HG03442 (cell line): Measurements from ENCODE around the gene PIK3R5.
A peak's percentile ranks its signal among the peaks of the same experiment; 100 is the strongest.

ENCODE experiments used
- ATAC-seq: cut with Tn5 transposase; IDR thresholded peaks from one replicate; pipeline ENCODE4 v1.9.1; 2021; ENCODE audit warnings: mild to moderate bottlenecking, moderate library complexity; ENCODE audit not compliant: unreplicated experiment

The PIK3R5 gene

DNA sequence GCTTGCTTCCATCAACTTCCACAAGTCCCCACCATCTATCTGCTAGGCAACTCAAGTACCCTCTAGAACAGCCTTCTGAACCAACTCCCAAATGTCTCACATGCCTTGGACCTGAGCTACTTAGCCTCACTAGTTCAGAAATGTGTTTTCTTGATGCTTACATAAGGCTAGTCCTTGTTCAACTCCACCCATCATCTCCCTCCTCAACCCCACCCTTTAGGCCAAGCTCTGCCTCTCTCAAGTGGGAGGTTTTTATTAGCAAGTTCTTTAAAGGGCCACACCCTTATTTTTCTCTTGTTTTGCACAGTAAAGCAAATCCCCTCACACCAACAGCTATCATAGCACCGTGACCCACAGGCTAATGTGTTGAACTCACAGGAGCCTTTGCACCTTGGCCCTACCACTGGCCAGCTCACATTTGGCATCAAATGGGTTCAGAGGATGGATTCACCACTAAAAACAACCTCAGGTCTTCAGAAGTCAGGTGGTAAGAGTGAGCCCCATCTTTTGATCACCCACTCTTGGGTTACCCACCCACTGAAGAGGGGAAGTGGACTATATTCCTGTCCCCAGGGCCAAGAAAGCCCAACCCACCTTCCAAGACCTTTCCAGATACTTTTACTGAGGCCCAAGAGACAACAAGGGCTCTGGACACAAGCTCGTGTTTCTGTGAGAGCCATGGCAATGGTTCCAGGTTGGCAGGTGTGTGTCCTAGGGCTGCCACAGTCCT lies 12.2 kb downstream of the PIK3R5 start:
- ATAC-seq = no peak

DNA sequence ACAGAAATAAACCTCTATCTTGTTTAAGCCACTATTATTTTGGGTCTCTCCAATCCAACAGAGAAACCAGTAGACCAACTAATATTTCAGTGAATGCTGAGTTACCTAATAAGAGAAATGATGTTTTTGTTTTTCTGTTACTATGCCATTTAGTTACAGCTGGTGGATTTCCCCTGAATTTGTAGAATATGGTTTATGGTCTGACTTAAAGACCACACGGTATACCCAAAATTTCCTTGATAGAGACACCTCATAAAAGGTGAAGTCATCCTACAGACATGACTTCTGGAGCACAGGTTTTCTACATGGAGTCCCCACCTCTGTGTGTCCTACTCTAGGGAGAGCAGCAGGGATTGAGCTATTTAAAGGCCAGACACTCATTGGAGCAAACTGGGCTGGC lies 13.3 kb downstream of the PIK3R5 start:
- no peak for ATAC-seq

DNA sequence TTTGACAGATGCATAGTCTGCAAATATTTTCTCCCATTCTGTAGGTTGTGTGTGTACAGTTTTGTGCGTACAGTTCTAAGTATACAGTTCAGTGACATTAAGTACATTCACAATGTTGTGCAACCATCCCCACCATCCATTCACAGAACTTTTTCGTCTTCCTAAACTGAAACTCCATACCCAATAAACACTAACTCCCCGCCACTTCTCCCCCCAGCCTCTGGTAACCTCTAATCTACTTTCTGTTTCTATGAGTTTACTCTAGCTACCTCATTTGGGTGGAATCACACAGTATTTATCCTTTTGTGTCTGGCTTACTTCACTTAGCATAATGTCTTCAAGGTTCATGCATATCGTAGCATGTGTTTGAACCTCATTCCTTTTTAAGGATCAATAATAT lies 14.3 kb downstream of the PIK3R5 start:
- no peak for ATAC-seq

DNA sequence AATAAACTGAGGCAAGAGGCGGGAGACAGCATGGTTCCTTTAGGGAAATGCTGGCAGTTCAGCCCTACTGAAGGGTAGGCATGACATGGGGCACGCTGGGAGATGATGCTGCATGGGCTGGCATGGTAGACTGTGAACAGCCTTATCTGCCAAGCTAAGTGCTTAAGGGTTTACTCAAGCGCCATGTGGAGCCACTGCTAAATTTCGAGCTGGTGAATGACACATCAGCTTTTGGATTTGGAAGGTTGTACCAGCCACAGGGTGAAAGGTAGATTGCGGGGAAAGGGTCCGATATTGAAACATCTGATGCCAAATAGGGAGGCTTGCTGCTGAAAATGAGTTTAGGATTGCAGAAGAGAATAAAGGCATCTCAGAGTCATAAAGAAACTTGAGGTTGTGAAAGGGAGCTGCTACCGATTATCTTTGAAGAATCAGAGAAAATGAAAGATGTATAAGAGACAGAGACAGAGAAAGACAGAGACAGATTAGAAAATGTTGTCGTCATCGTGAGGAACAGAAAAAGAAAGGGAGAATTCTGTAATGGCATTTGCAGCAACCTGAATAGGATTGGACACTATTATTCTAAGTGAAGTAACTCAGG lies 16.3 kb downstream of the PIK3R5 start:
- peak; percentile 43 for ATAC-seq

DNA sequence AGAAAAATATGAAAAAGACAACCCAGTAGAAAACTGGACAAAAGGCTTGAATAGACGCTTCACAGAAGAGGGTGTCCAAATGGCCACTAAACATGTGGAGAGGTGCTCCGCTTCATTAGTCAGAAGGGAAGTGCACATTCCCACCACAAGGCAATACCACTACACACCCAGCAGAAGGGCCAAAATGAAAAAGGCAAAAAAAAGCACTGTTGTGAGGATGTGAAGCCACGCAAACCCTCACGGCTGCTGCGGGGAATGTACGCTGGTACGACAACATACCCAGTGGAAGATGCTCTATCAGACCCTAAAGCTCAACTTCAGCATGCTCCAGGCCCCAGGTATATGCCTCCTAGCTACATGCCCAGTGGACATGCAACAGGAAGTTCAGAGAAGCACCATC lies 17.0 kb downstream of the PIK3R5 start:
- no peak for ATAC-seq

DNA sequence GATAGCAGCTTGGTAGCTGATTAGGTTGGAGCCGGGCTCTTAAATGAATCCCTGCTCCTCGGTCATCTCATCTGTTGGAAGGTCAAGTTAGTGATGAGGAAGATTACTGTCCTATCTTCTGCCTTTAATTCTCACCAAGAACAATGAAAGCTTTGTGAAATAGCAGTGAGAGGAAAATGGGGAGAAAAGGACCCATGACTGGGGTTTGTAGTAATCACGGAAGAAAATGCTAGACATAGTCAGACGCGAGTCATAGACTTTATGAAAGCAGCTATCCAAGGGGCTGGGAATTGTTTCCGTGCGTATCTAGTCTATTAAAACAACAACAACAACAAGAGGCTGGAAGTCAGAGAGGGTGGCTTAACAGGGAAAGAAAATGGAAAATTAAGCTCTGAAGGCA lies 18.3 kb downstream of the PIK3R5 start:
- no peak for ATAC-seq

DNA sequence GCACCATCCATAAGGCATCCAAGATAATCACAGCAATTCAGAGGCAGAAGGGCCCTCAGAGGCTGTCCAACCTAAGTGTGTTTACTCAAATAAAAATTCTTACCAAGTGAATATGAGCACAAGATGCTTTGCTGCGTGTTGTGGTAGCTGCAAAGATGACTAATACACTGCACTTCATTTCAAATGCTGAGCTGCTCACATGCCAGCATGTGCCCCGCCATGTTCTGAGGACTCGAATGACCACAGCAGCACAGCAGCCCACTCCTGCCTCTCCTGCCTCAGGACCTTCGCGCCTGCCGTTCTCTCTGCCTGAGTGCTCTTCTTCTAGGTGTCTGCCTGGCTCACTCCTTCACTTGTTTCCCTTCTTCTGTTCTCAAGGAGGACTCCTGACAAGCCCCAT lies 19.0 kb downstream of the PIK3R5 start:
- no peak for ATAC-seq

DNA sequence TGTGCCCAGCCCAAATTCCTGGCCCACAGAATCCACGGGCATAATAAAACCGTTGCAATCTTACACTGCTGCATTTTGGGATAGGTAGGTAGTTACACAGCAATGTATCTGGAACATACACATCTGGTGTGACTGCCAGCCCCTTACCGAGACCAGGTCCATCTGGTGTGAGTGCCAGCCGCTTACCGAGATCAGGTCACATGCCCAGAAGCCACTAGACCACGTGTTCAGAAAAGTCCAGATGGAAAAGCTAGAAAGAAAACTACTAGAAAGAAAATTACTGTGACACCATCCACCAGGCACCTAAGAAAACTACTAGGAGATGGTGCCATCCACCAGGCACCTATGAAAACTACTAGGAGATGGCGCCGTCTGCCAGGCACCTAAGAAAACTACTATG lies 19.4 kb downstream of the PIK3R5 start:
- no peak for ATAC-seq

DNA sequence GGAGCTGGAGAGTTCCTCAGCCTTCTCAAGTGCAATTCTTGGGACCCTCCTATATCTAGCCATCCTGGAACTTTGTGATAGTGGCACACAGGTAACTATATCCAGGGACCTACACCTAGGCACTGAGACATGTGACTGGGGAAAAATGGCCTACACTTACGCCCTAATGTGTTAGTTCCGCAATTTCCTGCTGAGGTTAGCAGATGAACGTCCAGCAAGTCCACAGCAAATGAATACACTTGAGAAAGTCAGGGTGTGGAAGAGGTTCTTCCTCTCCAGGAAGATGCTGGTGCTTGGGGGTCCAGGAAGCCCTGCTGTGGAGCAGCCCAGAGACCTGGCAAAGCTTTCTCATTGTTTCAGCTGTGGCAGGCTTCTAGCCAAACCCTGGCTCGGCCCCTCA lies 20.8 kb downstream of the PIK3R5 start:
- ATAC-seq = no peak

DNA sequence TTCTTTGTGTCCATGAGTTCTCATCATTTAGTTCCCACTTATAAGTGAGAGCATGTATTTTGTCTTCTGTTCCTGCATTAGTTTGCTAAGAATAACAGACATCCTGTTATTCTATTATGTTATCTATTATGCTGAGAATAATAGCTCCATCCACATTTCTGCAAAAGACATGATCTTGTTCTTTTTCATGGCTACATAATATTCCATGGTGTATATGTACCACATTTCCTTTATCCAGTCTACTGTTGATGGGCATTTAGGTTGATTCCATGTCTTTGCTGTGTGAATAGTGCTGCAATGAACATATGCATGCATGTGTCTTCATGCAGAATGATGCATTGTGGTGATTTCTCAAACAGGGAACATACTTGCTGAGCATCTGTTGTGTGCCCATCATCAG lies 21.4 kb downstream of the PIK3R5 start:
- ATAC-seq = no peak

DNA sequence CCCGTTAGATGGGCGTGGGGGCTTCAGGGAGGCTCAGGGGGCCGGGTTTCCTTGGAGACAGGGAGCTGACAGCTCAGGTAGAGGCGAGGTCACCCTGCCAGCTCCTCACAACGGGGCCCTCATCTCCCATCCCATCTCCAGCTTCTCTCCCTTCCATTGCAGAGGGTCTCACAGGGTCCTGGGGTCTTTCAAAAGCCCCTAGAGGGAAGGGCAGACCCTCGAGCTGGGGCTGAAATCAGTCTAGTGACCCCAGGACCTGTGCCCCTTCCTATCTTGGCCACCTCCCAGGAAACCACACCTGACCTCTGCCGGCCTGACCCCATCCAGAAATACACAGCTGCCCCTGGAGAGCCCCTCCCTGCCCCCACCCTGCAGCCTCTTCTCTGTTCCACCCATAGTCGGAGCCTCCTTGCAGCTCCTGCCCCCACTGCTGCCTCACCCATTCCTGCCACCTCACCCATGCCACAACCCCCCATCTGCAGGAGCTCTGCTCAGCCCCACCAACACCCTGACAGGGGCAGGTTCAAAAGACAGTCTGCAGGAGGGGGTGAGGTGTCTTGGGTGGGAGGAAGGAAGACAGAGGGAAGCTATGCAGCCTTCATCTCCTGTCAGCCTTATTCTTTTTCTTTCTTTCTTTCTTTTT lies 23.4 kb downstream of the PIK3R5 start:
- no peak for ATAC-seq

DNA sequence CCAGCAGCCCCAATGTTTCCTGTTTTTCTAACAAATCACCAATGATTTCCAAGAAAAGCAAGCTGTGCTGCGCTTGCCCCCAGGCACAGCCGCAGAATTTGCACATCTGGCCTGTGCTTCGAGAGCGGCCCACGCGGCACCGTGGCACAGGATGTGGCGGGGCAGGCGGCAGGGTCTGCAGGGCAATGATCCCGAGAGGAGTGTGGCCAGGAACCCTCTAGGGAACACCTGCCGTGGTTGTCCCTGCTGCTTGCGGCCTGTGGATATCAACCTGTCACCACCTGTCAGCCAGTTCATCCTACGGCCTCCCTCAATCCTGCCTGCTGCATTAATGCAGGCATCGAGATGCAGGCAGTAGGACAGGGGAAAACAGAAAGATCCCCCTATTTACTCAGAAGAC lies 24.0 kb downstream of the PIK3R5 start:
- peak; percentile 43 for ATAC-seq

DNA sequence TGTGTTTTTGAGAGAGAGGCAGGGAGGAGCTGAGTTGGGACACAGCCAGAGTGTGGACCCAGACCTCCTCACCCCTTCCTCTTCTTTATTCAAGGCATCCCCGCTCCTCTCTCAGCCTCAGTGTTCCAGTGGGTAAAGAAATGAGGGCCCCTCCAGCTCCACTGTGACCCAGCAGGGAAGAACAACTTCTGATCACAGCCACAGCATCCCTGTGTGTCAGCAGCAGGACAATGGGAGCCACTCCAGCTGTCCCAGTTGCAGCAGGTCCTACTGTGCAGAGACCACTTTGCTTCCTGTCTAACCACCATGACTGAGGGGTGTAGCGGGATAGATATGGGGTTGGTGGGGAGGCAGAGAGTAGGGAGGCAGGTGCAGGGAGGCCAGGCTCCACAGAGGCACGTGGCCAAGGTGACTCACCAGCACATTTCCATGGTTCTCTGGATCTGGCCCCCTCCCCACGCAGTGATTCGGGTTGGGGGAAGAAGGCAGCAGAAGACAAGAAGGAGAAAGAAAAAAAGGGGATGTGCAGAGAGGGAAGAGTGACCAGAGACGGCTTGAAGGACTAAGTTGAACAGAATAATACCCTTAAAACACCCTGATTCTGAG lies 24.5 kb downstream of the PIK3R5 start:
- no peak for ATAC-seq

DNA sequence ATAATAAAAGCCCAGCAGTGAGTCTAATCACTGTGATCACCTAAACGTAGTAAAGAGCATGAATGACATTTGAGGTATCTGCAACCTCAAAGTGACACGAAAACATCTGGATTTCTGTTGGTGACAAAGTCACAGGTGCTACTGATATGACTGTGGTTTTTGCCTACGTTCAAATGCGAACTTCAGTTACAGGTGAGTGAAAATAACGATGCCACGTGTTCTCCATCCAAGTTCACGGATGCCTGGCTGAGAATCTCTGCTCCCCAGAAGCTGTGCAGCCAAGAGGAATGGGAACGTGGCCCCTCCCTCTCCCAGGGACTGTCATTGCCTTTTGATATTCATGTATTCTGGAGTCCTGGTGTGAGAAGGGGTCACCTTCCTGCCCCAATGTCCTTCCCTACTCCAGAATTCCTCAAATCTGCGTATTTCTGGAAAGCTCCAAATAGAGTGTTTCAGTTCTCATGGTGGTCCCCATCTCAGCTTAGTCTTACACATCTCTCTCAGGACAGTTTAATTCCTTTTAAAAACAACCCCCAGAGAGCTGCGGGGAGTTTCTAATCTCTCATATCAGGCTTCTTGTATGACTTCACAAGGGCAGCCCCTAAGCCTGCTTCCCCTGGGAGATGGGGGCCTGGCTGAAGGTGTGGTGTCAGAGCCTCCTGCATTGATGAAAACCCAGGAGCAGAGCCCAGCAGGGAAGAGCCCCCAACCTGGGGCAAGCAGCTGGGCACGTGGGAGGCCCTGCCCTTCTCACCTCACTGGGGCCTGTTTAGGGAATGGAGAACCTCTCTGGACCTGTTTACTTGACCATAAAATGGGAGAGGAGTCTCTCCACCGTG lies 25.8 kb downstream of the PIK3R5 start:
- ATAC-seq = no peak

DNA sequence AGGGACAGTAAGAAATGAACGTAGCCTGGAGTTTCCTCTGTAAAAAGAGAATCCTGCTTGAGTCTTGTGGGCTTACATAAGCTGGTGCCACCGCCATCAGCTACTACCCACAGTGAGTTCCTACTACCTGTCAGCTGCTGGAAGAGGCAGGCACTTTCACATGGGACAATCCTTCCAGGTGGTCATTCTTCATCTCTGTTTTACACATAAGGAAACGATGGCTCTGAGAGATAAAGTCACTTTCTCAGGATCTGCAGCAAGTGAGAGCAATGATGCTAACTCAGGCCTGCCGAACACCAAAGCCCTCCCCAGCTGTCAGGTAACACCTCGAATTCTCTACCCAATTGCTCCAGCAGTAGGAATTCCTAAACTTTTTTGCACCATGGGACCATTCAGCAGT lies 26.6 kb downstream of the PIK3R5 start:
- no peak for ATAC-seq

DNA sequence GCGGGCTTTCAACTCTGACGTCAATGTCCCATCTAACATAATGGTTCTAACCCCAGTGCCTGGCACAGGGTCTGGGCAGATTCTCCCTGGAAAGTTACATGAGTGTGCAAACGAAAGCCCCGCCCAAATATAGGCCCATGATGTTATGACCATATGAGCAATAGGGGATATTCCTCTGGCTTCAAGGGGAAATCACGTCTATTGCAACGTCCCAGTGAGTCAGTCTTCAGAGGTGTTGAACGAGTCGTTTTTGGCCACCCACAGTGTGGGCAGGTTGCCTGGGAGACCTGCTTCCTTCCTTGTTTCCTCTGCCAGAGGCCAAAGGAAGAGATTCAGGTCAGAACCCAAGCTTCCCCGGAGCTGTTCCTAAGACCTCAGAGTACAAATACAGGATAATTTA lies 30.3 kb downstream of the PIK3R5 start:
- peak; percentile 57 for ATAC-seq

DNA sequence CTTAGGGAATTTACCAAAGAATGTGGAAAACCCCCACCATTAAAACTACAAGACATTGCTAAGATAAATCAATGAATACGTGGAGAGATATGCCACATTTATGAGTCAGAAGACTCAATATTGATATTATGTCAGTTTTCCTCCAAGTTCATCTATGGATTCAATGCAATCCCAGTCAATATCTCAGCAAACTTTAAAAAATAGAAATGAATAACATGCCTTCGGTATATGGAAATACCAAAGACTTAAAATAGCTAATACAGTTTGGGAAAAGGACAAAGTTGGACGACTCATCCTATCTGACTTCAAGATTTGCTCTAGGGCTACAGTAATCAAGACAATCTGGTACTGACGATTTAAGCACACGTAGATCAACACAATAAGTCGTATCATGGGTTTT lies 31.2 kb downstream of the PIK3R5 start:
- no peak for ATAC-seq

DNA sequence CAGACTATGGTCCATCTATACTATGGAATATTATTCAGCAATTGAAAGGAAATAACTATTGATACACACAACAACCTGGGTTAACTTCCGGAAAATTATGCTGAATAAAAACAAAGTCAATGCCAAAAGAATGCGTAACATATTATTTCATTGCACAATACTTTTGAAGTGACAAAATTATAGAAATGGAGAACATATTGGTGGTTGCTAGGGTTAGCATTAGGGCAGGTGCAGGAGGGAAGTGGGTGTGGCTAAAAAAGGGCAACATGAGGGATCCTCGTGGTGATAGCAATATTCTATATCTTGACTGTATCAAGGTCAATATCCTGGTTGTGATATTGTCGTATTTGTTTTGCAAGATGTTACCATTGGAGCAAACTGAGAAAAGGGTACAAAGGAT lies 34.9 kb downstream of the PIK3R5 start:
- ATAC-seq = no peak

DNA sequence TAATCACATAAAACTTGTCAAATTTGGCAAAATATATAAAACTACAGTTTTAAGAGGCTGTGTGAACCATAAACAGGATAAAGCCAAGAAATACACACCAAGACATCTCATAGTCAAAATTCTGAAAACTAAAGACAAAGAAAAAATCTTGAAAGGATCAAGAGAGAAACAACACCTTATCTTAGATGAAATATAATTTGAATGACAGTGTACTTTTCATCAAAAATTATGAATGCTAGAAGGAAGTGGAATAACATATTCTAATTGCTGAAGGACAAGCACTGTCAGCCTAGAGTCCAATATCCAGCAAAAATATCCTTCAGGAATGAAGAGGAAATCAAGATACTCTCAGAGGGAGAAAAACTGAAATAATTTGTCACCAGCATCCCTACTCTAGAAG lies 37.2 kb downstream of the PIK3R5 start:
- ATAC-seq = no peak

DNA sequence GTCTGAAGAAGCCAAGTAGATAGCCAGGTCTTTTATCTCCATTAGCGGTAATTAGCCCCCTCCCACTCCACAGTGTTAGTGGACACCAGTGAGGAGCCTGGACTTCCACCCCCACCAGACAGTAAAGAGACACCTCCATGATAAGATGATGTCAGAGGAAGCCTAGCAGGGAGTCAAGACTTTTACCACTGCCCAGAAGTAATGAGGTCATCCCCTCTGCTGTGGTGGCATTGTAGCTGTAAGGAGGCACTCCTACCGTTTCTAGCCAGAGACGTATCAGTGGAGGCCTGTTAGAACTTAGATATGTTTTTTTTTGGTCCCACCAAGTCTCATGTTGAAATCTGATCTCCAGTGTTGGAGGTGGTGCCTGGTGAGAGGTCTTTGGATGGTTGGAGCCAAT lies 38.1 kb downstream of the PIK3R5 start:
- no peak for ATAC-seq

DNA sequence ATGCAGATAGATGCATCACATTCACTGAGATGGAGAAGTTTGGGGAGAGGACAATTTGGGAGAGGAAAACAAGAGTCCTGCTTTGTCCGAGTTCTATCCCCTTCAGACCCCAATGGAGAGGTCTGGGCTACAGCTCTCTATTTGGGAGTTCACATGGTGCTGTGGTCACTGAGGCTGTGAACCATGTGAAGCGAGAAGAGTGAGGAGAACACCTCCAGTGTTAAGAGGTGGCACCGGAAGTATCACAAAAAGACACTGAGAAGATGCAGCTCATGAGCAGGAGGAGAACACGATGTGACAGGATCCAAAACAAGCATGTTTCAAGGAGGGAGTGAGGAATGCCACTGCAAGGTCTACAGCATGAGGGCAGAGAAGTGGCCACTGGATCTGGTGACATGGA lies 39.7 kb downstream of the PIK3R5 start:
- no peak for ATAC-seq
